ENCODE data around the gene EXPH5.
"Not testable (repeated sequence)": the region's sequence is repeated elsewhere in the genome, so short reads cannot be mapped to it uniquely, and the experiment has no call there.

The EXPH5 gene

DNA sequence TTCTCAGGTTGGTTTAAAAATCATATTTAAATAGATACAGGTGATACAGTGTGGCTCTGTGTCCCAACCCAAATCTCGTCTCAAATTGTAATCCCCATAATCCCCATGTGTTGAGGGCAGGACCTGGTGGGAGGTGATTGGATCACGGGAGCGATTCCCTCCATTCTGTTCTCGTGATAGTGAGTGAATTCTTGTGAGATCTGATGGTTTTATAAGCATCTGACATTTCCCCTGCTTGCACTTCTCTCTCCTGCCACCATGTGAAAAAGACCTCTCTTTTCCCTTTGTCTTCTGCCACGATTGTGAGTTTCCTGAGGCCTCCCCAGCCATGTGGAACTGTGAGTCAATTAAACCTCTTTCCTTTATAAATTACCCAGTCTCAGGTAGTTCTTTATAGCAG is 9.2 kb upstream of the EXPH5 start:
- not testable (repeated sequence) for H3K36me3 ChIP-seq (ENCODE audit: insufficient read depth, low read length); H3K4me1 ChIP-seq (ENCODE audit: insufficient read depth, low read length); H3K27me3 ChIP-seq (ENCODE audit: insufficient read depth, low read length); H3K9ac ChIP-seq (ENCODE audit: low read depth, low read length); H3K27ac ChIP-seq (ENCODE audit: low read depth, low read length); H3K9me3 ChIP-seq (ENCODE audit: insufficient read depth, low read depth, low read length); H3K4me3 ChIP-seq (ENCODE audit: low read length)
- 46% methylated on average over 1 of the region's 5 CpGs for WGBS

DNA sequence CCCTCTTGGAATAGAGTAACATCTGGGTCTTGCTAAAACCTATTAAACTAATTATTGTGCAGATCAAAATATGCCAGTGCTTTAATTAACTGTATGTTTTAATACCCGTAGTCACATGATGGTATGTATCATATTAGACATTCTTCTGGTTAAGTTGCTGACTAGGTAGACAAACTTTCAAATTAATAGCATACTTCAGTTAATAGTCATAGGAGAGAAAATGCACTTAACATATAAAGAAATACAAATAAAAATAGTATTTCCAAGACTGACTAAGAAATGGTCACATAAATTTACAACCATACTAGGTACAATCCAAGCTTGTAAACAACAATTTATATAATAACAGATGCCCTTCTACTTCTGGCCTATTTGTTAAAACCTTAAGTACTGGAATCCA is 7.6 kb upstream of the EXPH5 start:
- no CpG with 5 or more reads among the region's 1 CpG for WGBS
- Histone ChIP-seq H3K4me3 (ENCODE audit: low read length) (no peak overlapping the region), H3K4me1 (ENCODE audit: insufficient read depth, low read length) (no peaks in the 10 kb centered on the region), H3K9me3 (ENCODE audit: insufficient read depth, low read depth, low read length) (no peaks in the 10 kb centered on the region), H3K27me3 (ENCODE audit: insufficient read depth, low read length) (no peaks in the 10 kb centered on the region), H3K36me3 (ENCODE audit: insufficient read depth, low read length) (no peaks in the 10 kb centered on the region), H3K27ac (ENCODE audit: low read depth, low read length) (no peak overlapping the region), H3K9ac (ENCODE audit: low read depth, low read length) (no peak overlapping the region)

DNA sequence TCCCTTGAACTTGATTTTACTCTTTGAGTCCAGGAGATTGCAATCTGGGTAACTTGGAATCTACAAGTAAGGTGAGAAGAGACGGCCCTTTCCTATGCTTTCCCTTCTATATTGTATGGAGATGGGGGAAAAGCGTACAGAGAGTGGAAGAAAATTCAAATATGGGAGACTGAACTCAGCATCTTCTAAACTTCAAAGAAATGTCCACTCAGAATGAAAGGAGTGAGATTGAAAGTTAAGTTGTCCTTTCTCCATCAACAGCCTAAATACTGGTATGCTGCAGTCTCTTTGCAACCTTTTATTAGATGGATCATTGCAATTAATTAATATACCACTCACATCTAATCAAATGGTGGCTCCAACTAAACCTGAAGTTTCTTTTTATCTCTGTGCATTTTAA is 6.4 kb upstream of the EXPH5 start:
- Histone ChIP-seq H3K9me3 (ENCODE audit: insufficient read depth, low read depth, low read length) (no peaks in the 10 kb centered on the region), H3K36me3 (ENCODE audit: insufficient read depth, low read length) (no peaks in the 10 kb centered on the region), H3K27me3 (ENCODE audit: insufficient read depth, low read length) (no peaks in the 10 kb centered on the region), H3K27ac (ENCODE audit: low read depth, low read length) (no peak overlapping the region), H3K9ac (ENCODE audit: low read depth, low read length) (no peak overlapping the region), H3K4me3 (ENCODE audit: low read length) (no peak overlapping the region), H3K4me1 (ENCODE audit: insufficient read depth, low read length) (peaks cover 7% of the 10 kb centered on the region)
- 86% methylated on average over 1 of the region's 2 CpGs for WGBS

GRCh38 chr11:108597736-108598355 is 4.3 kb upstream of the EXPH5 start:
- peaks cover 5% of the 10 kb centered on the region for H3K27me3 ChIP-seq (ENCODE audit: insufficient read depth, low read length)
- 81% methylated on average over 3 of the region's 5 CpGs for WGBS

GRCh38 chr11:108596701-108597100 is 3.1 kb upstream of the EXPH5 start:
- H3K27me3 ChIP-seq (ENCODE audit: insufficient read depth, low read length): peaks cover 16% of the 10 kb centered on the region

More at GRCh38 chr11:108597736-108598355, 4.3 kb upstream of the EXPH5 start:
- Histone ChIP-seq H3K9me3 (ENCODE audit: insufficient read depth, low read depth, low read length) (no peaks in the 10 kb centered on the region), H3K4me1 (ENCODE audit: insufficient read depth, low read length) (peaks cover 18% of the 10 kb centered on the region), H3K9ac (ENCODE audit: low read depth, low read length) (no peak overlapping the region), H3K36me3 (ENCODE audit: insufficient read depth, low read length) (no peaks in the 10 kb centered on the region), H3K4me3 (ENCODE audit: low read length) (no peak overlapping the region), H3K27ac (ENCODE audit: low read depth, low read length) (no peak overlapping the region)

GRCh38 chr11:108593923-108594434 is 411 bp upstream of the EXPH5 start:
- 18% methylated on average over 4 of the region's 5 CpGs for WGBS
- Histone ChIP-seq H3K27me3 (ENCODE audit: insufficient read depth, low read length) (peaks cover 24% of the 10 kb centered on the region), H3K9ac (ENCODE audit: low read depth, low read length) (no peak overlapping the region), H3K36me3 (ENCODE audit: insufficient read depth, low read length) (no peaks in the 10 kb centered on the region), H3K9me3 (ENCODE audit: insufficient read depth, low read depth, low read length) (no peaks in the 10 kb centered on the region), H3K4me3 (ENCODE audit: low read length) (peak overlapping the region; percentile 68), H3K4me1 (ENCODE audit: insufficient read depth, low read length) (peaks cover 24% of the 10 kb centered on the region), H3K27ac (ENCODE audit: low read depth, low read length) (peak overlapping the region; percentile 1; the same call in 1 of the 2 replicates)

More at GRCh38 chr11:108596701-108597100, 3.1 kb upstream of the EXPH5 start:
- WGBS: no CpG with 5 or more reads among the region's 2 CpGs
- Histone ChIP-seq H3K4me3 (ENCODE audit: low read length) (no peak overlapping the region), H3K9ac (ENCODE audit: low read depth, low read length) (no peak overlapping the region), H3K9me3 (ENCODE audit: insufficient read depth, low read depth, low read length) (no peaks in the 10 kb centered on the region), H3K4me1 (ENCODE audit: insufficient read depth, low read length) (peaks cover 24% of the 10 kb centered on the region), H3K27ac (ENCODE audit: low read depth, low read length) (no peak overlapping the region), H3K36me3 (ENCODE audit: insufficient read depth, low read length) (no peaks in the 10 kb centered on the region)

DNA sequence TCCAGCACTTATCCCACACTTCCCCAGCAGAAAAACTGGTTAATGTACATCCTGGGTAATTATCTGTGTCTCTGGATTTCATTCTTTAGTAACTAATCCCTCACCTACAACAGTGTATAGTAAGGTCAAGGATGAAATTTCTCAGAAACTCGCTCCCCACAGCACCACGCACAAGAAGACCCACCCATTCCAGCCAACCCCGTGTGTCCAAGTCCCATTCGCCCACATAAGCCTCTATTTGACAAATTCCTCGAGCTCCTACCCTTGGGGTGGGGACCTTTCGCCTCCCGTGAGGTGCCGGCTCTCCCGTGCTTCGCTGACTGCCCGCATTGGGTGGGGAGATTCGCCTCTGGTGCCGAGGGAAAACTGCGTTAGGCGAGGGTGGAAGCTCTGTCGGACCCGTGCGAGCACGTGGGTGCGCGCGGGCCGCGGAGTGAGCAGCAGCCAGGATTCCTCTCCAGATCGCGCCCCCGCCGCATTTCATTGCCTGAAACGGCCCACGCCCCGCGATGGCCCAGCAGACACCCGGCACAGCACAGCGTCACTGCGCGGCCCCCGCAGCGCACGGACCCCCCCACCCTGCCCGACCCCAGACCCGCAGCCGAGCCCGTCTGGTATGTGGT is 866 bp downstream of the EXPH5 start:
- WGBS: 1% methylated on average over 39 of the region's 43 CpGs
- Histone ChIP-seq H3K9me3 (ENCODE audit: insufficient read depth, low read depth, low read length) (no peaks in the 10 kb centered on the region), H3K4me3 (ENCODE audit: low read length) (peak overlapping the region; percentile 68), H3K9ac (ENCODE audit: low read depth, low read length) (peak overlapping the region; percentile 63; the same call in 1 of the 2 replicates), H3K4me1 (ENCODE audit: insufficient read depth, low read length) (peaks cover 24% of the 10 kb centered on the region), H3K27me3 (ENCODE audit: insufficient read depth, low read length) (peaks cover 24% of the 10 kb centered on the region), H3K36me3 (ENCODE audit: insufficient read depth, low read length) (no peaks in the 10 kb centered on the region), H3K27ac (ENCODE audit: low read depth, low read length) (no peak overlapping the region)

DNA sequence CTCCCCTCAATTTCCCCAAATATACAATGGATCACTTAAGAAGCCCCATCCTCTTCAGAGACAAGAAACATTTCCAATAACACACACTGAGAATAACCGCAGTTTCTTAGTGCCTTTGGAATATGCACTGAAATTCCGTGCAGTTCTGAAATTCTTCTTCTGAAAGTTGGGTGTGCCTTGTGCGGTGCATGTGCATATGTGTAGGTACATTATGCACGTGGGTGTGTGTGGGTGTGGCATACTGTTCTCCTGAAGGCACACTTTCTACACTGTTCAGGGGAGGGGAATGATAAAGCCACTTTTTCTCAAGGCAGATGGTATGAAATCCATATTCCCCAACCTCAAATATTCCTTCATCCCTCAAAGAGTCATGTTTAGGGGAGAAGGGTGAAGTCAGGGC is 1.7 kb downstream of the EXPH5 start:
- H3K27me3 ChIP-seq (ENCODE audit: insufficient read depth, low read length): peaks cover 24% of the 10 kb centered on the region

GRCh38 chr11:108589136-108589535 is 4.4 kb downstream of the EXPH5 start:
- WGBS: 100% methylated on average over 1 of the region's 1 CpG
- peaks cover 10% of the 10 kb centered on the region for H3K4me1 ChIP-seq (ENCODE audit: insufficient read depth, low read length)
- no peaks in the 10 kb centered on the region for H3K9me3 ChIP-seq (ENCODE audit: insufficient read depth, low read depth, low read length)
- no peak overlapping the region for H3K27ac ChIP-seq (ENCODE audit: low read depth, low read length)
- no peak overlapping the region for H3K9ac ChIP-seq (ENCODE audit: low read depth, low read length)
- no peaks in the 10 kb centered on the region for H3K36me3 ChIP-seq (ENCODE audit: insufficient read depth, low read length)
- H3K27me3 ChIP-seq (ENCODE audit: insufficient read depth, low read length): peaks cover 24% of the 10 kb centered on the region
- no peak overlapping the region for H3K4me3 ChIP-seq (ENCODE audit: low read length)

More for the DNA sequence above, 1.7 kb downstream of the EXPH5 start:
- H3K27ac ChIP-seq (ENCODE audit: low read depth, low read length): no peak overlapping the region
- no peaks in the 10 kb centered on the region for H3K36me3 ChIP-seq (ENCODE audit: insufficient read depth, low read length)
- no peak overlapping the region for H3K9ac ChIP-seq (ENCODE audit: low read depth, low read length)
- H3K9me3 ChIP-seq (ENCODE audit: insufficient read depth, low read depth, low read length): no peaks in the 10 kb centered on the region
- WGBS: 79% methylated on average over 4 of the region's 4 CpGs
- peak overlapping the region; percentile 68 for H3K4me3 ChIP-seq (ENCODE audit: low read length)
- H3K4me1 ChIP-seq (ENCODE audit: insufficient read depth, low read length): peaks cover 24% of the 10 kb centered on the region

DNA sequence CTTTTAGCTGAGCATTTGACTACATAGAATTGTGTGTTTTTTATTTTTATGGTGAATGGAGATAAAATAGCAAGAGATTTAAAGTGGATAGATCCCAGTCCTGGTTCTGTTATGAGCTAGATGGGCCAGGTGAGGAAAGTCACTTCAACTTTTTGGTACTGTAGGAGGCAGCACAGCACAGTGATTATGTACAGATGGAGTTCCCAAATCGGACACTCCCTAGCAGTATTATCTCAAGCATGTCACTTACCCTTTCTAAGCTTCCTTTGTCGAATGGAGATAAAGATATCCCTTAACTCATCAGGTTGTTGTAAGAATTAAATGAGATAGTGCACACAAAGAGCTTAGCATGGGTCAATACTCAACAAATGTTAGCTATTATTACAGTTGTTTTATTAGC is 5.3 kb downstream of the EXPH5 start:
- Histone ChIP-seq H3K9ac (ENCODE audit: low read depth, low read length) (no peak overlapping the region), H3K4me3 (ENCODE audit: low read length) (no peak overlapping the region), H3K27me3 (ENCODE audit: insufficient read depth, low read length) (peaks cover 22% of the 10 kb centered on the region), H3K27ac (ENCODE audit: low read depth, low read length) (no peak overlapping the region), H3K4me1 (ENCODE audit: insufficient read depth, low read length) (peaks cover 6% of the 10 kb centered on the region; the same call in 1 of the 2 replicates), H3K9me3 (ENCODE audit: insufficient read depth, low read depth, low read length) (no peaks in the 10 kb centered on the region), H3K36me3 (ENCODE audit: insufficient read depth, low read length) (no peaks in the 10 kb centered on the region)
- 78% methylated on average over 1 of the region's 2 CpGs for WGBS

GRCh38 chr11:108587109-108587508 is 6.5 kb downstream of the EXPH5 start:
- H3K9me3 ChIP-seq (ENCODE audit: insufficient read depth, low read depth, low read length): no peaks in the 10 kb centered on the region
- no peak overlapping the region for H3K4me3 ChIP-seq (ENCODE audit: low read length)
- no peaks in the 10 kb centered on the region for H3K36me3 ChIP-seq (ENCODE audit: insufficient read depth, low read length)
- H3K9ac ChIP-seq (ENCODE audit: low read depth, low read length): no peak overlapping the region
- WGBS: 96% methylated on average over 2 of the region's 4 CpGs
- H3K27me3 ChIP-seq (ENCODE audit: insufficient read depth, low read length): peaks cover 12% of the 10 kb centered on the region
- H3K27ac ChIP-seq (ENCODE audit: low read depth, low read length): no peak overlapping the region
- H3K4me1 ChIP-seq (ENCODE audit: insufficient read depth, low read length): peaks cover under 1% of the 10 kb centered on the region; the same call in 1 of the 2 replicates

All from HUES64 (cell line).